Natural killer cell (primary cell): ENCODE results near the gene ACHE. TPM values are rescaled to one million over a fixed set of nuclear protein-coding genes. Genes with fewer than 3 reads are reported as not detected.

Experiments used
- ATAC-seq, 3 donors: fragments of 150-1000 bp in 2 of 3; fragments of 200-7000 bp in 1 of 3; cut with Tn5 transposase; 1 replicate in 1 of 3; 2 replicates in 2 of 3; pipeline ENCODE4 v1.10.0; 2021; ENCODE audit warnings: mild to moderate bottlenecking in 2 of 3, moderate library complexity in 2 of 3
- DNase-seq, 2 donors: peaks; one replicate each; pipeline versions ENCODE4 v3.0.0 to v3.0.0-alpha.2; 2013 to 2021; ENCODE audit warnings: mixed read lengths in 1 of 2
- H3K27ac ChIP-seq: one replicate; pipeline ENCODE4 v1.5.1; 2013; ENCODE audit warnings: mild to moderate bottlenecking, low read length
- H3K27me3 ChIP-seq: one replicate; pipeline ENCODE4 v1.6.1; 2013; ENCODE audit warnings: low read length; ENCODE audit not compliant: control insufficient read depth, insufficient read depth
- H3K36me3 ChIP-seq: one replicate; pipeline ENCODE4 v1.6.1; 2013; ENCODE audit warnings: low read length; ENCODE audit not compliant: control insufficient read depth, insufficient read depth
- H3K4me1 ChIP-seq: one replicate; pipeline ENCODE4 v1.6.1; 2013; ENCODE audit warnings: low read length; ENCODE audit not compliant: control insufficient read depth, insufficient read depth
- H3K4me3 ChIP-seq: one replicate; pipeline ENCODE4 v1.5.1; 2013; ENCODE audit warnings: low read length
- H3K9me3 ChIP-seq: one replicate; pipeline ENCODE4 v1.6.1; 2013; ENCODE audit warnings: low read length; ENCODE audit not compliant: control insufficient read depth, insufficient read depth
- H3K27ac Mint-ChIP-seq, 2 donors: one replicate each; pipeline ENCODE4 v1.8.0; 2022; ENCODE audit warnings: mild to moderate bottlenecking in 2 of 2, mixed read lengths in 2 of 2, moderate library complexity in 1 of 2
- H3K27me3 Mint-ChIP-seq, 2 donors: one replicate each; pipeline ENCODE4 v1.8.0; 2022; ENCODE audit warnings: low read depth in 2 of 2, mixed read lengths in 2 of 2
- H3K36me3 Mint-ChIP-seq: one replicate; pipeline ENCODE4 v1.8.0; 2022; ENCODE audit warnings: mixed read lengths
- H3K4me1 Mint-ChIP-seq, 2 donors: one replicate each; pipeline ENCODE4 v1.8.0; 2022; ENCODE audit warnings: mixed read lengths in 2 of 2
- H3K4me3 Mint-ChIP-seq: one replicate; pipeline ENCODE4 v1.8.0; 2022; ENCODE audit warnings: mild to moderate bottlenecking, moderate library complexity, mixed read lengths
- H3K9me3 Mint-ChIP-seq, 2 donors: one replicate each; pipeline ENCODE4 v1.8.0; 2022; ENCODE audit warnings: mixed read lengths in 2 of 2
- WGBS: methylation state at CpG from one replicate; pipeline ENCODE4 v1.1.7; 2013; ENCODE audit warnings: missing lambda C conversion rate; ENCODE audit not compliant: insufficient coverage; 5-methylcytosine and 5-hydroxymethylcytosine counted together
- intact Hi-C: fragments of 100-400 bp; cut with micrococcal nuclease; formaldehyde crosslinking; loops from one replicate; pipeline ENCODE4 v1.14.2; 2022
- total RNA-seq, 4 donors: library from RNA; stranded (reverse); fragments of 120-200 nt in 1 of 4; gene quantifications; one replicate each; pipeline versions ENCODE4 v1.2.3 to v1.2.4, GENCODE V29; 2013 to 2022
- TF ChIP-seq, protein P1 (sequence below): fragments of 200-600 bp; IDR thresholded peaks from one replicate; pipeline ENCODE4 v1.8.0; 2022; ENCODE audit warnings: antibody characterized with exemption

Gene ACHE
- total RNA-seq, 3 donors from 2014 or later (not counting 1 experiment from before 2014, with no cell fraction given) = 0.18 to 0.84 (median 0.47) TPM

DNA sequence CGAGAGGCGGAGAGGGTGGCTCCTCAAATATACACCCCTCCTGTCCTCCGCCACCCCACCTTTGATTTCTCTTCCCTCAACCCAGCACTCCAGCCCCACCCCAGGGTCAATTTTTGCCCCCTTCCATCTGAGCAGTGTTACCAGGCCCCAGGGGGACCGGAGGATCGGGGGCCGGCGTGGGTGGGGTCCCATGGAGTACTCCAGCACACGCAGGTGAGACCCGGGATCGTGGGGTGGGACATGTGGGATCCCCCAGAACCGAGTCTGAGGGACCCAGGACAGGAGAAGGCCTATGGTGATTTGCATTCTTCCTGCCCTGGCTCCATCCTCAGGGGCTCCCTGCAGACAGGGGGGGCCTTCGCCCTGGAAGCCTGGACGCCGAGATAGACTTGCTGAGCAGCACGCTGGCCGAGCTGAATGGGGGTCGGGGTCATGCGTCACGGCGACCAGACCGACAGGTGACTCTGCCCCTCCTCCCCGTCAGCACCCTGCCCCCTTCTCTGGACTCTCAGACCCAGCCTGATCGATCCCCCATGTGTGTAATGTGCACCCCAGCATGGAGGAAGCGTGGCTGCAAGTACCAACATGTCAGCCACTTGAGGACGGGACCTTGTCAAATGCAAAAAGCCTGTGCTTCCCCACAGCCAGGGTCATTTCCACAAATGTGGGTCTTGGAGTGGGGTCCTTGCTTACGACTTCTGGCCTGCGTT is 27.8 kb downstream of the ACHE start:
- Histone ChIP-seq H3K36me3 (peaks cover 8% of the 10 kb centered on the region), H3K27ac (peak overlapping the region; percentile 49), H3K4me3 (peak overlapping the region; percentile 43), H3K27me3 (peaks cover 9% of the 10 kb centered on the region), H3K9me3 (no peaks in the 10 kb centered on the region), H3K4me1 (peaks cover 20% of the 10 kb centered on the region)
- no peaks in the 10 kb centered on the region for H3K9me3 Mint-ChIP-seq
- no peaks in the 10 kb centered on the region for H3K36me3 Mint-ChIP-seq
- DNase-seq = no peak
- peaks cover 0 to 11% of the 10 kb centered on the region in 2 donors for H3K4me1 Mint-ChIP-seq
- no peak for ATAC-seq
- no peak overlapping the region for H3K4me3 Mint-ChIP-seq
- no peak overlapping the region for H3K27ac Mint-ChIP-seq
- intact Hi-C loops = no loop called here
- TF ChIP-seq, protein P1, sequence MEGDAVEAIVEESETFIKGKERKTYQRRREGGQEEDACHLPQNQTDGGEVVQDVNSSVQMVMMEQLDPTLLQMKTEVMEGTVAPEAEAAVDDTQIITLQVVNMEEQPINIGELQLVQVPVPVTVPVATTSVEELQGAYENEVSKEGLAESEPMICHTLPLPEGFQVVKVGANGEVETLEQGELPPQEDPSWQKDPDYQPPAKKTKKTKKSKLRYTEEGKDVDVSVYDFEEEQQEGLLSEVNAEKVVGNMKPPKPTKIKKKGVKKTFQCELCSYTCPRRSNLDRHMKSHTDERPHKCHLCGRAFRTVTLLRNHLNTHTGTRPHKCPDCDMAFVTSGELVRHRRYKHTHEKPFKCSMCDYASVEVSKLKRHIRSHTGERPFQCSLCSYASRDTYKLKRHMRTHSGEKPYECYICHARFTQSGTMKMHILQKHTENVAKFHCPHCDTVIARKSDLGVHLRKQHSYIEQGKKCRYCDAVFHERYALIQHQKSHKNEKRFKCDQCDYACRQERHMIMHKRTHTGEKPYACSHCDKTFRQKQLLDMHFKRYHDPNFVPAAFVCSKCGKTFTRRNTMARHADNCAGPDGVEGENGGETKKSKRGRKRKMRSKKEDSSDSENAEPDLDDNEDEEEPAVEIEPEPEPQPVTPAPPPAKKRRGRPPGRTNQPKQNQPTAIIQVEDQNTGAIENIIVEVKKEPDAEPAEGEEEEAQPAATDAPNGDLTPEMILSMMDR = no peak
- peaks cover 0 to 9% of the 10 kb centered on the region in 2 donors for H3K27me3 Mint-ChIP-seq
- WGBS = 43% methylated on average over 26 of the region's 27 CpGs

DNA sequence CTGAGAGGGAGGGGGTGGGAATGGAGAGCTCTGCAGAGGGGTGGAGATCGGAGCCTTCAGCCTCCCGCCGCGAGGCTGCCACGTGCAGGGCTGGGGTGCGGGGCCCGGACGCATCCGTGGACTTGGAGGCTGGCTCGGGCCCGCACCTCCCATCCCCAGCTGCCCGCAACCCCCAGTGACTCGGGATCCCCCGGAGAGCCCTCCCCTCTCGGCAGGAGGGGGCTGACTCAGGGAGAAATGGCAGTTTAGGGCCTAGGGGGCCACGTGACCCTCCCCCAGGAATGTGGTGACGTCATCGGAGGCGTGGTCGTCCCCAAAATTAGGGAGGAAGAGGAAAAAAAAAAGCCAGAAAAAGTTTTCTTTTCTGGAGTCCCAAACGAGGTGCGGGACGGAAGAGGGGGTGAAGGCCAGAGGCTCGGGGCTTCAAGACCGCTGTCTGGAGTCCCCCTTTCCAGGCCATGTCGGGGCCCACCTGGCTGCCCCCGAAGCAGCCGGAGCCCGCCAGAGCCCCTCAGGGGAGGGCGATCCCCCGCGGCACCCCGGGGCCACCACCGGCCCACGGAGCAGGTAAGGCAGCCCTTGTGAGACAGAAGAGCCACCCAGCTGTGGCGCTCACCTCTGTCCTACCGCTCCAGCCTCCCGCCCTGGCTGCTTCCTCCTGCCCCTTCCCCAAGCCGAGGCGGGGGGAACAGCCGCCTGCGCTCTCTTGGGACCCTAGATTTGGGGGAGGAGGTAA is 28.5 kb downstream of the ACHE start, which contains the start of gene TRIP6:
TRIP6 (plus strand) TSS at position 348 of the 736 bp plus-strand sequence; CDS start at position 459, 111 bp downstream.
- Mint-ChIP-seq H3K4me3 (peak within 1 kb of the TSS; percentile 31), H3K27me3 (peaks cover 0 to 9% of the 10 kb centered on the region in 2 donors), H3K9me3 (no peaks in the 10 kb centered on the region), H3K4me1 (peaks cover 0 to 11% of the 10 kb centered on the region in 2 donors), H3K36me3 (no peaks in the 10 kb centered on the region), H3K27ac (no peak within 1 kb of the TSS)
- DNase-seq (peak in 1 of 2 donors; percentile 53), ATAC-seq (peak; percentile 28 to 53 (median 32))
- peaks cover 9% of the 10 kb centered on the region for H3K27me3 ChIP-seq
- peak within 1 kb of the TSS; percentile 43 for H3K4me3 ChIP-seq
- H3K36me3 ChIP-seq = peaks cover 12% of the 10 kb centered on the region
- 4% methylated on average over 37 of the region's 42 CpGs for WGBS
- TF ChIP-seq, protein P1 = no peak
- H3K9me3 ChIP-seq = no peaks in the 10 kb centered on the region
- peaks cover 20% of the 10 kb centered on the region for H3K4me1 ChIP-seq
- H3K27ac ChIP-seq = peak within 1 kb of the TSS; percentile 49
- intact Hi-C loops = no loop called here

DNA sequence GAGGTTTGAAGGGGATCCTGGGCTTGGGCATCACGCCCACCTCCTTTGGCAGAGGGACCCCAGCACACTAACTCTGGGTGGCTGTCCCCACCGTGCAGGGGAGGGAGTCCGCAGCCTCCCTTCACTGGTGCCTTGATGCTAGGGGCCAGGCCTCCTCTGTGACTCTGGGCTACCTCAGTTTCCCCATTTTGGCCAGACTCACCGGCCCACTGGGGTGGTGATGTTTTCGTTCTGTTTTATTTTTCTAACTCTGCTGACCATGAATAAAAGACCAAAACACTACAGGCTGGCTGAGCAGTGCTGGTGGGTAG is 29.0 kb downstream of the ACHE start:
- H3K4me3 Mint-ChIP-seq = no peak overlapping the region
- H3K36me3 Mint-ChIP-seq = no peaks in the 10 kb centered on the region
- Histone ChIP-seq H3K4me3 (peak overlapping the region; percentile 43), H3K4me1 (peaks cover 20% of the 10 kb centered on the region), H3K27me3 (peaks cover 9% of the 10 kb centered on the region), H3K27ac (no peak overlapping the region), H3K9me3 (no peaks in the 10 kb centered on the region), H3K36me3 (peaks cover 14% of the 10 kb centered on the region)
- H3K27me3 Mint-ChIP-seq = peaks cover 0 to 9% of the 10 kb centered on the region in 2 donors
- intact Hi-C loops = no loop called here
- TF ChIP-seq, protein P1 = no peak
- WGBS = 64% methylated on average over 4 of the region's 5 CpGs
- peaks cover 0 to 11% of the 10 kb centered on the region in 2 donors for H3K4me1 Mint-ChIP-seq
- DNase-seq (no peak), ATAC-seq (no peak)
- H3K27ac Mint-ChIP-seq = no peak overlapping the region
- no peaks in the 10 kb centered on the region for H3K9me3 Mint-ChIP-seq
